Measurements from ENCODE around the gene ANKRD36B.
"Not testable (repeated sequence)": the region's sequence is repeated elsewhere in the genome, so short reads cannot be mapped to it uniquely, and the experiment has no call there.

Gene ANKRD36B

DNA sequence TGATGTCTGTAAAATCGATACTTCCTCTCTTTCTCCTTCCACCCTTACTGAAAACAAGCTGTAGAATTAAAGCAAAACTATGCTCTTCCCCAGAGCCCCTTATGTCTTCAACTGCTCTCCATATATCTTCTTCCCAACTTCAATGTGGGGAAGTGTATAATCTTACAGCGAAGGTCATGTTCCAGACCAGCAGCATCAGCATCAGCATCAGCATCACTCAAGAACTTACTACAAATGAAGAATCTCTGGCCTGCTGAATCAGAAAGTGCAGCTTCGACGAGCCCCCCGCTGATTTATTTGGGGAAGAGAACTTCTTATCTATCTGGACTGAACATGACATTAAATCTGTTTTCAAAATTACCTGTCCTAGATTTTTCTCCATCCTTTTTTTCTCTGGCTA is 40.6 kb downstream of the ANKRD36B start:
- DNase-seq (ENCODE audit: low spot score), result not testable (repeated sequence)

DNA sequence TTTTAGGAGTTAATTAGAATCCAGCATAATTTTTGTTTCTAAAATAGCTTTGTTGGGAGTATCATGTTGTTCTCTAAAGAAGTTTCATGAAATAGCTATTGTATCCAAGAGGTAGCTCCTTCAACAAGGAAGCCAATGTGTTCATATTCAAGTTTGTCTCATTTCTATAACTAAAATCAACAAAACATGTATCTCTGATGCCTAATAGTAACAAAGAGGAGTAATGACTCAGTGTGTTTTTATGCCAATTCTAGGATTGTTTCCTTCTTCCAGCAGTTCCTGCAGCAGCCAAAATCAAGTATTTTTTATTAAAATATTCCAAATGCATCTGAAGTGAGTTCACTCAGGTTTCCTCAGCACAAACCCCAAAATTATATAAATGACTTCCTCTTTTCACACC is 41.1 kb downstream of the ANKRD36B start:
- DNase-seq (ENCODE audit: low spot score), result not testable (repeated sequence)

DNA sequence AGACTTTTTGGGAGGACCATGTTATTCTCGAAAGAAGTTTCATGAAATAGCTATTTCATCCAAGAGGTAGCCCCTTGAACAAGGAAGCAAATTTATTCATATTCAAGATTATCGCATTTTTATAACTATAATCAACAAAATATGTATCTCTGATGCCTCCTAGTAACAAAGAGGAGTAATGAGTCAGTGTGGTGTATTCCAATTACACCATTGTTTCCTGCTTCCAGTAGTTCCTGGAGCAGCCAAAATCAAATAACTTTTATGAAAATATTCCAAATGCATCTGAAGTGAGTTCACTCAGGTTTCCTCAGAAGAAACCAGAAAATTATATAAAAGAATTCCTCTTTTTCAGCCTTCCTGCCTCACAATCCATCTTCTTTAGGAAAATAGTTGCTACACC is 43.0 kb downstream of the ANKRD36B start:
- no peak for DNase-seq (ENCODE audit: low spot score)

DNA sequence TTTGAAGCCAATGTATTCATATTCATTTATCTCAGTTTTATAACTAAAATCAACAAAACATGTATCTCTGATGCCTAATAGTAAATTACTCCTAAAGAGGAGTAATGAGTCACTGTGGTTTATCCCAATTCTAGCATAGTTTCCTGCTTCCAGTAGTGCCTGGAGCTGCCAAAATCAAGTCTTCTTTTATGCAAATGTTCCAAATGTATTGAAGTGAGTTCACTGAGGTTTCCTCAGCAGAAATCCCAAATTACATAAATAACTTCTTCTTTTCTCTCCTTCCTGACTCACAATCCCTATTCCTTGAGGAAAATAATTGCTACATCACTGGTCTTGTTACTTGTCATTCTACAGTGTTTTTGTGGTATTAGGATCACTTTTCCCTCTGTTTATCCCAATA is 44.8 kb downstream of the ANKRD36B start:
- not testable (repeated sequence) for DNase-seq (ENCODE audit: low spot score)

DNA sequence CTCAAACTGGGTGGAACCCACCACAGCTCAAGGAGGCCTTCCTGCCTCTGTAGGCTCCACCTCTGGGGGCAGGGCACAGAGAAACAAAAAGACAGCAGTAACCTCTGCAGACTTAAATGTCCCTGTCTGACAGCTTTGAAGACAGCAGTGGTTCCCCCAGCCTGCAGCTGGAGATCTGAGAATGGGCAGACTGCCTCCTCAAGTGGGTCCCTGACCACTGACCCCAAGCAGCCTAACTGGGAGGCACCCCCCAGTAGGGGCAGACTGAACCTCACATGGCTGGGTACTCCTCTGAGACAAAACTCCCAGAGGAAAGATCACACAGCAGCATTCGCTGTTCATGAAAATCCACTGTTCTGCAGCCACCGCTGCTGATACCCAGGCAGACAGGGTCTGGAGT is 63.8 kb downstream of the ANKRD36B start:
- DNase-seq (ENCODE audit: low spot score), result not testable (repeated sequence)

DNA sequence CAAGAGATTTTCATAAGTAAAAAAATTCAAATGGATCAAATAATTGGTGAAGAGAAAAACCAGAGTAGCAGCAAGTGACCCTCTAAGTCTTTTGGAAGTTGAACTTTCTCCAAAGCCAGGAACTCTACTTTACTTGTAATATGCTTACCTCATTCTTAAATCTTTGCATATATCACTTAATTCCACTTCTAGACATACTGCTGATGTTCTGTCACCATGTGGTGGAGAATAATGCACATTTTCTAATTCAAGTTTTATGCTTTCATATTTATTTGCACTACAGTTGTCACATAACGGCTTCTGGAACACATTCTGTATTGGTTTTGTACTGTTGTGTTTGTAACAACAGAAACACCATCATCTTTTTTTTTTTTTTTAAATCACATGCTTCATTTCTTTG is 65.9 kb downstream of the ANKRD36B start:
- DNase-seq (ENCODE audit: low spot score), result not testable (repeated sequence)

DNA sequence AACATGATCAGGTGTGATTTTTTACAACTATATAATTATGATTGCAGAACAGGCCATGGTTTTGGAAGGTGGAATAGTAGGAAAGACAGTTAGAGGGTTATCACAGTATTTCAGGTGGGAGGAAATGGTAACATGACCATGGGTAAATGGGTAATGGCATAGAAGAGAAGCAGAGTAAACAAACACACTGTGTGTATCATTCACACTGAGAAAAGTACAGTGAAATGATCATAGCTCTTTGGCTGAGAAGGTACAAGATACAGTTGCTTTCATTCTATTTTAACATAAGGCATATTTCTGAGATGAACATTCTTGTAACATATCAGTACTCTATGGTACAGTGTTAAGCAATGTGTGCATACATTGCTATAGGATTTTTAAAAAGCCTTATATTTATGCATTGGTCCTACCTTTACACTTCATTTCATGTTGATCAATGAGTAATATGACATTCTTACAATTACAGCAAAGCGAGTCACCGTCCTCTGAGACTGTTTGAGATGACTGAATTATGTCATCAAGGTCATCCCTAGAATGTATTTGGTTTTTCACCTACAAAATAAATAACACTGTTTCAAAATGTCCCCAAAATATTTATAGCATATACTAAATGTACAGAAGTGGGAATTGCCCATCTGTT is 66.6 kb downstream of the ANKRD36B start:
- DNase-seq (ENCODE audit: low spot score), result not testable (repeated sequence)

DNA sequence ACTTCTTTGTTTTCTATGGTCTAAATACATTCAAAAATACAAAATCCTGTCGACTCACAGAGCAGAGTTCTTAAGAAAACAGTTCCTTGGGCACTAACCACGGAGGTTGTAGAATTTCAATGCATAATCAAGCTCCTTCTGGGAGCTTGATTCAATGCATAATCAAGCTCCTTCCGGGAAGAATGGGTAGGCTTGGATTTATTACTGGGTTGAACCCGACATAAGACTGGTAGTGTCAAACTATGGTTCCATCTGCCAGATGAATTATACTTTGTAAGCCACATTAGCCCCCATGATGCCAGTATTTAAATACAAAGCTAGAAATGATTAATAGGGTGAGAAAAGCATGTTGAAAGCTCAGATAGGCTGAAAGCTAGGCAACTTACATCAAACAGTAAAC is 94.0 kb downstream of the ANKRD36B start:
- not testable (repeated sequence) for DNase-seq (ENCODE audit: low spot score)

DNA sequence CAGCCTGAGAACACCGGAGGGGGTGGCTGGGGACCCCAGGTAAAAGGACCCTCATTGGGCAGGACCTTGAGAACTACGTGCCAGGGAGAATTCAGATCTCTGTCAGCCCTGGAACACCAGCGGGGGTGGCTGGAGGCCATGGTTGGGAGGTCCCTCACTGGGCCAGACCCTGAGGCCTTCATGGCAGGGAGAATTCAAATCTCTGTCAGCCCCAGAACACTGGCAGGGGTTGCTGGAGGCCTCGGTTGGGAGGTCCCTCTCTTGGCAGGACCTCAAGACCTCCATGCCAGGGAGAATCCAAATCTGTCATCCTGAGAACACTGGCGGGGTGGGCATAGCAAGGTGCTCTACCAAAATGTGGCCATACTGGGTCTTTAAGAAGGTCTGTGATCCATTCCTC is 99.5 kb downstream of the ANKRD36B start:
- not testable (repeated sequence) for DNase-seq (ENCODE audit: low spot score)

Data from AG08396 (cell line).